OCI-LY1 (cell line): ENCODE results near the gene ADK.

Experiments used
- CTCF ChIP-seq: fragments of 200-600 bp; sonication (generic), shearing (Covaris generic); IDR thresholded peaks from 2 replicates; pipeline ENCODE4 v1.5.1; 2017; ENCODE audit warnings: mild to moderate bottlenecking, antibody characterized with exemption, low read length, moderate library complexity, mixed read lengths
- EZH2 ChIP-seq: fragments of 200-600 bp; sonication (generic), shearing (Covaris generic); IDR thresholded peaks from 2 replicates; pipeline ENCODE4 v1.8.0; 2017; ENCODE audit warnings: borderline replicate concordance, mixed run types, mild to moderate bottlenecking, antibody characterized with exemption, low read length, moderate library complexity, mixed read lengths

- TF ChIP-seq EZH2 (no peak), CTCF (no peak)
Observed at GRCh38 chr10:74306227-74306982, 155.4 kb downstream of the ADK start.
